GM23338 (cell line): Measurements from ENCODE around the gene SLK. TPM values are rescaled to one million over a fixed set of nuclear protein-coding genes. Genes with fewer than 3 reads are reported as not detected.

ENCODE experiments used
- ATAC-seq: fragments of 200-7000 bp; cut with Tn5 transposase; 3 replicates; pipeline ENCODE4 v1.9.1; 2020
- DNase-seq: peaks from one replicate; pipeline ENCODE4 v3.0.0-alpha.2; 2015; ENCODE audit warnings: low spot score
- H2AFZ ChIP-seq: fragments of 200-600 bp; sonication (generic); 2 replicates; pipeline ENCODE4 v1.8.0; 2016; ENCODE audit warnings: antibody characterized with exemption, mild to moderate bottlenecking, moderate library complexity
- H3F3A ChIP-seq: fragments of 200-600 bp; sonication (generic); replicated peaks from 2 replicates; pipeline ENCODE4 v1.8.0; 2017; ENCODE audit warnings: antibody characterized with exemption, mixed run types, low read depth
- H3K27ac ChIP-seq: fragments of 200-600 bp; sonication (generic); 2 replicates; pipeline ENCODE4 v1.6.1; 2016; ENCODE audit warnings: low read depth
- H3K27me3 ChIP-seq: fragments of 200-600 bp; sonication (generic); 2 replicates; pipeline ENCODE4 v1.8.0; 2016; ENCODE audit warnings: mild to moderate bottlenecking, mixed run types, moderate library complexity; ENCODE audit not compliant: insufficient read depth
- H3K36me3 ChIP-seq: fragments of 200-600 bp; sonication (generic); 2 replicates; pipeline ENCODE4 v1.8.0; 2016; ENCODE audit warnings: mild to moderate bottlenecking; ENCODE audit not compliant: insufficient read depth
- H3K4me1 ChIP-seq: fragments of 200-600 bp; sonication (generic); 2 replicates; pipeline ENCODE4 v1.8.0; 2016; ENCODE audit warnings: mild to moderate bottlenecking, moderate library complexity; ENCODE audit not compliant: insufficient read depth
- H3K4me2 ChIP-seq: fragments of 200-600 bp; sonication (generic); 2 replicates; pipeline ENCODE4 v1.7.1; 2017; ENCODE audit warnings: mixed run types
- H3K4me3 ChIP-seq: fragments of 200-600 bp; sonication (generic); 2 replicates; pipeline ENCODE4 v1.6.1; 2016; ENCODE audit warnings: mixed run types
- H3K79me2 ChIP-seq: fragments of 200-600 bp; sonication (generic); replicated peaks from 2 replicates; pipeline ENCODE4 v1.8.0; 2017; ENCODE audit warnings: mild to moderate bottlenecking; ENCODE audit not compliant: insufficient read depth
- H3K9me2 ChIP-seq: fragments of 200-600 bp; sonication (generic); 2 replicates; pipeline ENCODE4 v1.8.0; 2017; ENCODE audit not compliant: insufficient read depth
- H4K20me1 ChIP-seq: fragments of 200-600 bp; sonication (generic); replicated peaks from 2 replicates; pipeline ENCODE4 v1.8.0; 2017; ENCODE audit warnings: mild to moderate bottlenecking; ENCODE audit not compliant: insufficient read depth
- H3K27ac Mint-ChIP-seq: 2 replicates; pipeline ENCODE4 v1.8.0; 2020; ENCODE audit warnings: inconsistent platforms, mild to moderate bottlenecking, moderate library complexity, mixed read lengths
- H3K27me3 Mint-ChIP-seq: 3 replicates; pipeline ENCODE4 v1.8.0; 2022; ENCODE audit warnings: low read depth, mild to moderate bottlenecking, moderate library complexity, mixed read lengths, inconsistent platforms; ENCODE audit not compliant: insufficient read depth, poor library complexity
- H3K36me3 Mint-ChIP-seq: 3 replicates; pipeline ENCODE4 v1.8.0; 2021; ENCODE audit warnings: low read depth, mild to moderate bottlenecking, inconsistent platforms, moderate library complexity, mixed read lengths
- H3K4me1 Mint-ChIP-seq: 3 replicates; pipeline ENCODE4 v1.8.0; 2020; ENCODE audit warnings: mild to moderate bottlenecking, inconsistent platforms, mixed read lengths
- H3K4me3 Mint-ChIP-seq: 3 replicates; pipeline ENCODE4 v1.8.0; 2021; ENCODE audit warnings: moderate library complexity, mild to moderate bottlenecking, inconsistent platforms, mixed read lengths
- H3K9me3 Mint-ChIP-seq: 3 replicates; pipeline ENCODE4 v1.8.0; 2020; ENCODE audit warnings: moderate library complexity, mild to moderate bottlenecking, inconsistent platforms, mixed read lengths
- CREB1 ChIP-seq: fragments of 250-450 bp; sonication (Bioruptor Pico); IDR thresholded peaks from 2 replicates; pipeline ENCODE4 v1.5.0; 2020; ENCODE audit warnings: low read depth, mild to moderate bottlenecking, moderate library complexity
- EZH2 ChIP-seq: fragments of 200-600 bp; sonication (generic); IDR thresholded peaks from one replicate; pipeline ENCODE4 v1.8.0; 2017; ENCODE audit warnings: antibody characterized with exemption, mild to moderate bottlenecking, low read depth; ENCODE audit not compliant: unreplicated experiment
- EZH2phosphoT487 ChIP-seq: fragments of 200-600 bp; sonication (generic); IDR thresholded peaks from one replicate; pipeline ENCODE4 v1.8.1; 2018; ENCODE audit warnings: antibody characterized with exemption; ENCODE audit not compliant: unreplicated experiment
- JUNB ChIP-seq: IDR thresholded peaks from one replicate; pipeline ENCODE4 v1.6.1; 2016; ENCODE audit warnings: antibody characterized with exemption; ENCODE audit not compliant: unreplicated experiment
- NANOG ChIP-seq: IDR thresholded peaks from 2 replicates; pipeline ENCODE4 v1.6.1; 2016; ENCODE audit warnings: antibody characterized with exemption, borderline replicate concordance
- POLR2AphosphoS5 ChIP-seq: IDR thresholded peaks from 2 replicates; pipeline ENCODE4 v1.6.1; 2016; ENCODE audit warnings: antibody characterized with exemption, low read depth
- STAT1 ChIP-seq: IDR thresholded peaks from one replicate; pipeline ENCODE4 v1.6.1; 2016; ENCODE audit warnings: antibody characterized with exemption; ENCODE audit not compliant: unreplicated experiment
- ZNF114 ChIP-seq: fragments of 250-450 bp; sonication (Bioruptor Pico); IDR thresholded peaks from 2 replicates; pipeline ENCODE4 v1.5.0; 2020; ENCODE audit warnings: mild to moderate bottlenecking, moderate library complexity
- ZNF331 ChIP-seq: fragments of 250-450 bp; sonication (Bioruptor Pico); IDR thresholded peaks from 2 replicates; pipeline ENCODE4 v1.5.0; 2020; ENCODE audit warnings: low read depth, mild to moderate bottlenecking, moderate library complexity
- polyA plus RNA-seq: library from polyadenylated mRNA; unstranded; fragments of >200 nt; fragmentation: Nextera tagmentation; extraction: Ambion mirVana; gene quantifications from 2 replicates; pipeline ENCODE4 v1.2.1, GENCODE V29; 2016
- total RNA-seq: library from RNA; depleted of rRNA; stranded (reverse); fragments of >200 nt; shearing (Covaris generic); gene quantifications from 2 replicates; pipeline ENCODE4 v1.2.3, GENCODE V29; 2014
- TF ChIP-seq, protein P1 (sequence below), 2 experiments: fragments of 200-600 bp in 1 of 2; sonication (generic) in 1 of 2; conservative IDR thresholded peaks; 2 replicates each; pipeline versions ENCODE4 v1.5.1 to v1.6.1; 2016 to 2017; ENCODE audit warnings: antibody characterized with exemption in 2 of 2, low read depth in 2 of 2, mild to moderate bottlenecking in 2 of 2, moderate library complexity in 1 of 2
- TF ChIP-seq, protein P2 (sequence below): fragments of 250-450 bp; sonication (Bioruptor Pico); IDR thresholded peaks from 2 replicates; pipeline ENCODE4 v1.5.0; 2020; ENCODE audit warnings: mild to moderate bottlenecking, moderate library complexity
- TF ChIP-seq, protein P3 (sequence below): IDR thresholded peaks from 2 replicates; pipeline ENCODE4 v1.6.1; 2016; ENCODE audit warnings: antibody characterized with exemption
- TF ChIP-seq, protein P4 (sequence below): IDR thresholded peaks from one replicate; pipeline ENCODE4 v1.6.1; 2018; ENCODE audit warnings: antibody characterized with exemption; ENCODE audit not compliant: unreplicated experiment

Gene SLK
- total and polyA plus RNA-seq, 2 experiments from 2014 or later: 8.4 to 21.5 TPM

DNA sequence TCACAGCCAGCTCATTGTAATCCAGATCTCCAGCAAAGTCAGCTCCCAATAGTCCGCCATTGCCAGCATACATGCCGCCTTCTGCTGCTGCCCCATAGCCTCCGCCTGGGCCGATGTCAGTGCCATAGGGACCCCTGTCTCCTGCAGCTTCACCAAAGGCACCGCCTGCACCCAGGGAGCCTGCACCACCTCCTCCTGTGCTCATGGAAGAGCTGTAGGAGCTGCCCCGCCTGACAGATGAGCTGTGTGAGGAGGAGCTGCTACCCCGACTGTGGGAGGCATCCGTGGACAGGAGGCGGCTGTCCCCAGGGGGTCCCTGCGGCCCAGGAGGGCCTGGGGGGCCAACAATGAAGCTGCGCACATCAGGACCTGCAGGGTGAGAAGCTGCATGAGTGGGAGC lies 67.0 kb downstream of the SLK start:
- no peak overlapping the region for H3K4me3 ChIP-seq
- no peaks in the 10 kb centered on the region for H3K9me2 ChIP-seq
- Mint-ChIP-seq H3K4me1 (peaks cover 26% of the 10 kb centered on the region), H3K27me3 (peaks cover 9% of the 10 kb centered on the region), H3K4me3 (no peak overlapping the region), H3K9me3 (no peaks in the 10 kb centered on the region; the same call in 2 of the 3 replicates), H3K27ac (peak overlapping the region; percentile 42; the same call in 1 of the 2 replicates), H3K36me3 (no peaks in the 10 kb centered on the region)
- peaks cover 15% of the 10 kb centered on the region for H3K4me1 ChIP-seq
- H2AFZ ChIP-seq: no peak overlapping the region
- TF ChIP-seq JUNB (no peak), NANOG (no peak), ZNF114 (CRISPR knock-in tag) (no peak), EZH2phosphoT487 (no peak), STAT1 (no peak), POLR2AphosphoS5 (no peak), CREB1 (CRISPR knock-in tag) (no peak), EZH2 (no peak), ZNF331 (CRISPR knock-in tag) (no peak)
- TF ChIP-seq, protein P1, sequence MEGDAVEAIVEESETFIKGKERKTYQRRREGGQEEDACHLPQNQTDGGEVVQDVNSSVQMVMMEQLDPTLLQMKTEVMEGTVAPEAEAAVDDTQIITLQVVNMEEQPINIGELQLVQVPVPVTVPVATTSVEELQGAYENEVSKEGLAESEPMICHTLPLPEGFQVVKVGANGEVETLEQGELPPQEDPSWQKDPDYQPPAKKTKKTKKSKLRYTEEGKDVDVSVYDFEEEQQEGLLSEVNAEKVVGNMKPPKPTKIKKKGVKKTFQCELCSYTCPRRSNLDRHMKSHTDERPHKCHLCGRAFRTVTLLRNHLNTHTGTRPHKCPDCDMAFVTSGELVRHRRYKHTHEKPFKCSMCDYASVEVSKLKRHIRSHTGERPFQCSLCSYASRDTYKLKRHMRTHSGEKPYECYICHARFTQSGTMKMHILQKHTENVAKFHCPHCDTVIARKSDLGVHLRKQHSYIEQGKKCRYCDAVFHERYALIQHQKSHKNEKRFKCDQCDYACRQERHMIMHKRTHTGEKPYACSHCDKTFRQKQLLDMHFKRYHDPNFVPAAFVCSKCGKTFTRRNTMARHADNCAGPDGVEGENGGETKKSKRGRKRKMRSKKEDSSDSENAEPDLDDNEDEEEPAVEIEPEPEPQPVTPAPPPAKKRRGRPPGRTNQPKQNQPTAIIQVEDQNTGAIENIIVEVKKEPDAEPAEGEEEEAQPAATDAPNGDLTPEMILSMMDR (conservative IDR thresholded peaks at IDR 0.05; ENCODE audit: low read depth in 2 of 2): no peak
- TF ChIP-seq, protein P2, sequence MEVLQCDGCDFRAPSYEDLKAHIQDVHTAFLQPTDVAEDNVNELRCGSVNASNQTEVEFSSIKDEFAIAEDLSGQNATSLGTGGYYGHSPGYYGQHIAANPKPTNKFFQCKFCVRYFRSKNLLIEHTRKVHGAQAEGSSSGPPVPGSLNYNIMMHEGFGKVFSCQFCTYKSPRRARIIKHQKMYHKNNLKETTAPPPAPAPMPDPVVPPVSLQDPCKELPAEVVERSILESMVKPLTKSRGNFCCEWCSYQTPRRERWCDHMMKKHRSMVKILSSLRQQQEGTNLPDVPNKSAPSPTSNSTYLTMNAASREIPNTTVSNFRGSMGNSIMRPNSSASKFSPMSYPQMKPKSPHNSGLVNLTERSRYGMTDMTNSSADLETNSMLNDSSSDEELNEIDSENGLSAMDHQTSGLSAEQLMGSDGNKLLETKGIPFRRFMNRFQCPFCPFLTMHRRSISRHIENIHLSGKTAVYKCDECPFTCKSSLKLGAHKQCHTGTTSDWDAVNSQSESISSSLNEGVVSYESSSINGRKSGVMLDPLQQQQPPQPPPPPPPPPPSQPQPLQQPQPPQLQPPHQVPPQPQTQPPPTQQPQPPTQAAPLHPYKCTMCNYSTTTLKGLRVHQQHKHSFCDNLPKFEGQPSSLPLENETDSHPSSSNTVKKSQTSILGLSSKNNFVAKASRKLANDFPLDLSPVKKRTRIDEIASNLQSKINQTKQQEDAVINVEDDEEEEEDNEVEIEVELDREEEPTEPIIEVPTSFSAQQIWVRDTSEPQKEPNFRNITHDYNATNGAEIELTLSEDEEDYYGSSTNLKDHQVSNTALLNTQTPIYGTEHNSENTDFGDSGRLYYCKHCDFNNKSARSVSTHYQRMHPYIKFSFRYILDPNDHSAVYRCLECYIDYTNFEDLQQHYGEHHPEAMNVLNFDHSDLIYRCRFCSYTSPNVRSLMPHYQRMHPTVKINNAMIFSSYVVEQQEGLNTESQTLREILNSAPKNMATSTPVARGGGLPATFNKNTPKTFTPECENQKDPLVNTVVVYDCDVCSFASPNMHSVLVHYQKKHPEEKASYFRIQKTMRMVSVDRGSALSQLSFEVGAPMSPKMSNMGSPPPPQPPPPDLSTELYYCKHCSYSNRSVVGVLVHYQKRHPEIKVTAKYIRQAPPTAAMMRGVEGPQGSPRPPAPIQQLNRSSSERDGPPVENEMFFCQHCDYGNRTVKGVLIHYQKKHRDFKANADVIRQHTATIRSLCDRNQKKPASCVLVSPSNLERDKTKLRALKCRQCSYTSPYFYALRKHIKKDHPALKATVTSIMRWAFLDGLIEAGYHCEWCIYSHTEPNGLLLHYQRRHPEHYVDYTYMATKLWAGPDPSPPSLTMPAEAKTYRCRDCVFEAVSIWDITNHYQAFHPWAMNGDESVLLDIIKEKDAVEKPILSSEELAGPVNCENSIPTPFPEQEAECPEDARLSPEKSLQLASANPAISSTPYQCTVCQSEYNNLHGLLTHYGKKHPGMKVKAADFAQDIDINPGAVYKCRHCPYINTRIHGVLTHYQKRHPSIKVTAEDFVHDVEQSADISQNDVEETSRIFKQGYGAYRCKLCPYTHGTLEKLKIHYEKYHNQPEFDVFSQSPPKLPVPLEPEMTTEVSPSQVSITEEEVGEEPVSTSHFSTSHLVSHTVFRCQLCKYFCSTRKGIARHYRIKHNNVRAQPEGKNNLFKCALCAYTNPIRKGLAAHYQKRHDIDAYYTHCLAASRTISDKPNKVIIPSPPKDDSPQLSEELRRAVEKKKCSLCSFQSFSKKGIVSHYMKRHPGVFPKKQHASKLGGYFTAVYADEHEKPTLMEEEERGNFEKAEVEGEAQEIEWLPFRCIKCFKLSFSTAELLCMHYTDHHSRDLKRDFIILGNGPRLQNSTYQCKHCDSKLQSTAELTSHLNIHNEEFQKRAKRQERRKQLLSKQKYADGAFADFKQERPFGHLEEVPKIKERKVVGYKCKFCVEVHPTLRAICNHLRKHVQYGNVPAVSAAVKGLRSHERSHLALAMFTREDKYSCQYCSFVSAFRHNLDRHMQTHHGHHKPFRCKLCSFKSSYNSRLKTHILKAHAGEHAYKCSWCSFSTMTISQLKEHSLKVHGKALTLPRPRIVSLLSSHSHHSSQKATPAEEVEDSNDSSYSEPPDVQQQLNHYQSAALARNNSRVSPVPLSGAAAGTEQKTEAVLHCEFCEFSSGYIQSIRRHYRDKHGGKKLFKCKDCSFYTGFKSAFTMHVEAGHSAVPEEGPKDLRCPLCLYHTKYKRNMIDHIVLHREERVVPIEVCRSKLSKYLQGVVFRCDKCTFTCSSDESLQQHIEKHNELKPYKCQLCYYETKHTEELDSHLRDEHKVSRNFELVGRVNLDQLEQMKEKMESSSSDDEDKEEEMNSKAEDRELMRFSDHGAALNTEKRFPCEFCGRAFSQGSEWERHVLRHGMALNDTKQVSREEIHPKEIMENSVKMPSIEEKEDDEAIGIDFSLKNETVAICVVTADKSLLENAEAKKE (CRISPR knock-in tag): no peak
- TF ChIP-seq, protein P3, sequence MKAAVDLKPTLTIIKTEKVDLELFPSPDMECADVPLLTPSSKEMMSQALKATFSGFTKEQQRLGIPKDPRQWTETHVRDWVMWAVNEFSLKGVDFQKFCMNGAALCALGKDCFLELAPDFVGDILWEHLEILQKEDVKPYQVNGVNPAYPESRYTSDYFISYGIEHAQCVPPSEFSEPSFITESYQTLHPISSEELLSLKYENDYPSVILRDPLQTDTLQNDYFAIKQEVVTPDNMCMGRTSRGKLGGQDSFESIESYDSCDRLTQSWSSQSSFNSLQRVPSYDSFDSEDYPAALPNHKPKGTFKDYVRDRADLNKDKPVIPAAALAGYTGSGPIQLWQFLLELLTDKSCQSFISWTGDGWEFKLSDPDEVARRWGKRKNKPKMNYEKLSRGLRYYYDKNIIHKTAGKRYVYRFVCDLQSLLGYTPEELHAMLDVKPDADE: no peak
- TF ChIP-seq, protein P4, sequence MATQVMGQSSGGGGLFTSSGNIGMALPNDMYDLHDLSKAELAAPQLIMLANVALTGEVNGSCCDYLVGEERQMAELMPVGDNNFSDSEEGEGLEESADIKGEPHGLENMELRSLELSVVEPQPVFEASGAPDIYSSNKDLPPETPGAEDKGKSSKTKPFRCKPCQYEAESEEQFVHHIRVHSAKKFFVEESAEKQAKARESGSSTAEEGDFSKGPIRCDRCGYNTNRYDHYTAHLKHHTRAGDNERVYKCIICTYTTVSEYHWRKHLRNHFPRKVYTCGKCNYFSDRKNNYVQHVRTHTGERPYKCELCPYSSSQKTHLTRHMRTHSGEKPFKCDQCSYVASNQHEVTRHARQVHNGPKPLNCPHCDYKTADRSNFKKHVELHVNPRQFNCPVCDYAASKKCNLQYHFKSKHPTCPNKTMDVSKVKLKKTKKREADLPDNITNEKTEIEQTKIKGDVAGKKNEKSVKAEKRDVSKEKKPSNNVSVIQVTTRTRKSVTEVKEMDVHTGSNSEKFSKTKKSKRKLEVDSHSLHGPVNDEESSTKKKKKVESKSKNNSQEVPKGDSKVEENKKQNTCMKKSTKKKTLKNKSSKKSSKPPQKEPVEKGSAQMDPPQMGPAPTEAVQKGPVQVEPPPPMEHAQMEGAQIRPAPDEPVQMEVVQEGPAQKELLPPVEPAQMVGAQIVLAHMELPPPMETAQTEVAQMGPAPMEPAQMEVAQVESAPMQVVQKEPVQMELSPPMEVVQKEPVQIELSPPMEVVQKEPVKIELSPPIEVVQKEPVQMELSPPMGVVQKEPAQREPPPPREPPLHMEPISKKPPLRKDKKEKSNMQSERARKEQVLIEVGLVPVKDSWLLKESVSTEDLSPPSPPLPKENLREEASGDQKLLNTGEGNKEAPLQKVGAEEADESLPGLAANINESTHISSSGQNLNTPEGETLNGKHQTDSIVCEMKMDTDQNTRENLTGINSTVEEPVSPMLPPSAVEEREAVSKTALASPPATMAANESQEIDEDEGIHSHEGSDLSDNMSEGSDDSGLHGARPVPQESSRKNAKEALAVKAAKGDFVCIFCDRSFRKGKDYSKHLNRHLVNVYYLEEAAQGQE: no peak
- no peaks in the 10 kb centered on the region for H3K27me3 ChIP-seq
- no peaks in the 10 kb centered on the region for H3F3A ChIP-seq
- H3K27ac ChIP-seq: no peak overlapping the region
- H3K36me3 ChIP-seq: no peaks in the 10 kb centered on the region
- no peak for DNase-seq
- no peak overlapping the region for H3K4me2 ChIP-seq
- no peaks in the 10 kb centered on the region for H3K79me2 ChIP-seq
- no peak for ATAC-seq
- H4K20me1 ChIP-seq: no peaks in the 10 kb centered on the region
